Erythroblast (primary cell): Measurements from ENCODE around the gene REN.

Experiments
- GATA1 ChIP-seq: IDR thresholded peaks from 2 replicates; pipeline ENCODE4 v1.6.1; 2011; ENCODE audit warnings: low read depth, mild to moderate bottlenecking, control low read depth, low read length, moderate library complexity
- POLR2A ChIP-seq: IDR thresholded peaks from 2 replicates; pipeline ENCODE4 v1.6.1; 2011; ENCODE audit warnings: mild to moderate bottlenecking, low read length

DNA sequence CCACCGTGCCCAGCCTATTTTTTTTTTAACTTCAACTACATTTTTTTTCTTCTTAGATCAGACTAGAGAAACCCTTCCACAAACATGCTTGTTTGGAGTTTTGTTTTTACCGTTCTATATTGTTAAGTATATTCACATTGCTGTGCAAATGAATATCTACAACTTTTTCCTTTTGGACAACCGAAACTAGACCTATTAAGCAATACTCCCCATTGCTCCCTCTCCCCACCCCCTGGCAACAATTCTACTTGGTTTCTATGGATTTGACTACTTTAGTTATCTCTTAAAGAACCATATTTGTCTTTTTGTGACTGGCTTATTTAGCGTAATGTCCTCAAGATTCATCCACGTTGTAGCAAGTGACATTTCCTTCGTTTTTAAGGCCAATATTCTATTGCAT, 33.4 kb downstream of the REN start:
- TF ChIP-seq POLR2A (no peak), GATA1 (no peak)
